ENCODE results near the gene FUT7. TPM values are rescaled to one million over a fixed set of nuclear protein-coding genes. Genes with fewer than 3 reads are reported as not detected.

FUT7 gene
- total and polyA plus RNA-seq, 8 donors: 0.12 to 0.19 (median 0.18) TPM; not detected in 5

DNA sequence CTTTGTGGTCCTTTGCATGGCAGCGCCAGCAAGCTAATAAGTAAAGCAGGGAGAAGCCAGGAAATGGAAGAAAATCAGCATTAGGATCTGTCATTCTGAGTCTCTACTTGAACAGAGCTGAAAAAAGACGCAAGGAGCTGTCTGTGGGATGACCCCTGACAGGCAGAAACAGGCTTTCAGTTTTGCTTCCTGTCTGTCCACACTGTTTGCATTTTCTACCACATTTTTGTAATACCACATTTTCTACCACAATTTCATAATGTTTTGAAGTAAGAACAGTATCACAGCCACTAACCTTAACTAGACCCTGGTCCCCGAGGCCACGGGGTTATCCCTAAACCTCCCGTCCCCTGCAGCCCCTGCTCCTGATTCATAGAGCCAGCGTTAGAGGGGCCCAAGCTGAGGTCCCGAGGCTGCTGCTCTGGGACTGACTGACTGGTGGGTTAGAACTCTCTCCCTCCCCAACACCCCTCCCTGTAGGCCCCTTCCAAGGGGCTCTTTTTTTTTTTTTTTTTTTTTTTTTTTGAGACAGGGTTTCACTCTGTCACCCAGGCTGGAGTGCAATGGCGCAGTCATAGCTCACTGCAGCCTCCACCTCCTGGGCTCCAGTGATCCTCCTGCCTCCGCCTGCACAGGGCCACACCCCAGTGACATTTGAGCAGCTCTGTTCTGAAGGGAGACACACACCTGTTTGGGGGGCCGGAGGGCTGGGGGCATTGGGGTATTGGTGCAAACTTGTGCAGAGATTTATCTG, 31.5 kb downstream of the FUT7 start:
- Histone ChIP-seq H3K36me3 (no peaks in the 10 kb centered on the region), H3K4me3 (no peak overlapping the region), H3K4me1 (no peaks in the 10 kb centered on the region), H3K9me3 (no peaks in the 10 kb centered on the region), H3K27me3 (no peaks in the 10 kb centered on the region), H3K27ac (no peak overlapping the region)
- TF ChIP-seq CTCF (IDR thresholded peaks at IDR 0.05): no peak
- intact Hi-C loops (cut with DNase I): no loop called here
- FAIRE-seq: no peak
- ATAC-seq: peak in 2 of 4 donors; percentile 27 to 47
- WGBS, 2 donors: 66 to 72% methylated on average over 10 of the region's 10 CpGs
- DNase-seq: no peak

DNA sequence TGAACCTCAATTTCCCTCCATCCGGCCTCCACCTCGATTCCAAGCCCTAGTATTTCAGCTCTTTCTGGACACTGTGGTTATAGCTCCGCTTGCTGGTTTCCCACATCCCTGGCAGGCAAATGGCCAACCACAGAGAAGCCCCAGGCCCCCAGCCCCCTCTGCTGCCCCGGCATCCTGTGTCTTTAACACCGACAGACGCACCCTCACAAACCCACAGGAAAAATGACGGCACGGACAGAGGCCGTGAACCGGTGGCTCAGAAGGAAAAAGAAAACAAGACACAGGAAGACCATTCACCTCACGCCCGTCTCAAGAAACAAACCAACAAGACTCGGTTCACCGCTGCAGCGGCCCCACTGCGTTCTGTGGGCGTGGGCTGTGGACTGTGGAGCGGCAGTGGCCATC, 34.1 kb downstream of the FUT7 start:
- DNase-seq (no peak), FAIRE-seq (no peak), ATAC-seq (no peak)
- Histone ChIP-seq H3K4me3 (no peak overlapping the region), H3K27me3 (no peaks in the 10 kb centered on the region), H3K36me3 (no peaks in the 10 kb centered on the region), H3K27ac (no peak overlapping the region), H3K4me1 (peaks cover 0 to 6% (median 6%) of the 10 kb centered on the region in 3 donors), H3K9me3 (no peaks in the 10 kb centered on the region)
- no peak for TF ChIP-seq CTCF (IDR thresholded peaks at IDR 0.05)
- intact Hi-C loops (cut with DNase I): no loop called here
- WGBS, 2 donors: 73 to 81% methylated on average over 18 of the region's 18 CpGs

- WGBS, 2 donors: 73 to 77% methylated on average over 9 to 10 of the region's 10 CpGs
- no peak for TF ChIP-seq CTCF (IDR thresholded peaks at IDR 0.05)
- Histone ChIP-seq H3K27ac (no peak overlapping the region), H3K4me3 (no peak overlapping the region), H3K36me3 (no peaks in the 10 kb centered on the region), H3K9me3 (no peaks in the 10 kb centered on the region), H3K27me3 (no peaks in the 10 kb centered on the region), H3K4me1 (peaks cover 0 to 7% (median 7%) of the 10 kb centered on the region in 3 donors)
- FAIRE-seq (no peak), DNase-seq (no peak), ATAC-seq (no peak)
- intact Hi-C loops (cut with DNase I): no loop called here
These were observed 34.5 kb downstream of the FUT7 start for GRCh38 chr9:136997371-136997770.

DNA sequence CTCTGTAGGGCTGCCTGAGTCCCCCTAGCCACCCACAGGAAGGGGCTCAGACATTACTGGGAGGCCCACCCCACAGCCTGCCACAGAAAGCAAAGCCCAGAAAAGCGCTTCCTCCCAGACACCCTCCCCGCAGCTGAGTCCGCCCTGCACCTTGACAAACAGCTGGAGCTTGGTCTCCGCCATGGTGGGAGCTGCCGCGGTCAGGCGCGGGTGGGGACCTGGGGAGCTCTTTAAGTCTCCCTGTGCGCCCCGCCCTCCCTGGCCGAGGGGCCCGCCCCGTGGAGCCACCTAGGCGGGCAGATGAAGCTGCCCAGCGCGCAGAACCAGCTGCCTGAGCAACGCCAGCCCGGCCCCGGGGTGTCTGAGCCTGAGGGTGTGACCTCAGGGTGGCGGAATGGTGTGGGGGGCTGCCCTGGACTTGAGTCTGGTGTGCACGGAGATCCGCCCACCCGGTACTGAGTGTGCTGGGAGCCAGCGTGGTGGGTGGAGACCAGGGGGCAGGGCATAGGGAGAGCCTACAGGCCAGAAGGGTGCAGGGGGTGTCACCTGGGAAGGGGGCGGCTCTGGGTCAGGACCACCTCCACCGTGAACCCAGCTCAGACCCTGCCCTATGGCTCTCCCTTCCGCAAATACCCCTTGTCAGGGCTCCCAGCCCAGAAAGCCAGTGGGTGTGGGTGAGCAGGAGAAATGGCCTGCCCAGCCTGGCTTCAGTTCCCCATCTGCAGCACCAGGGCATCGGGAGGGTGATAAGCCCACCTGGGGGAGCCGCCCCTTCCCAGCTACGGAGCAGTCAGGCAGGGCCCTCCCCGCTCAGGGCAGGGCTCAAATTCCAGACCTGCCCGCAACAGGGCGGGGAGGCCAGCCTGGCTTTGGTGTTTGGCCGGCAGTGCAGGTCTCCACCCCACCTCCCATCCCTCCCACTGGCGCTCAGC, 35.3 kb downstream of the FUT7 start, which contains the start of gene CLIC3:
CLIC3 (minus strand) TSS at position 208 of the 932 bp plus-strand sequence; CDS start at position 183, 25 bp downstream.
- Histone ChIP-seq H3K4me1 (peaks cover 0 to 7% (median 7%) of the 10 kb centered on the region in 3 donors), H3K4me3 (no peak within 1 kb of the TSS), H3K27ac (no peak within 1 kb of the TSS), H3K27me3 (no peaks in the 10 kb centered on the region), H3K9me3 (no peaks in the 10 kb centered on the region), H3K36me3 (no peaks in the 10 kb centered on the region)
- FAIRE-seq: no peak
- no peak for DNase-seq
- ATAC-seq: no peak
- 35 to 36% methylated on average over 34 to 35 of the region's 35 CpGs for WGBS, 2 donors
- intact Hi-C loops (cut with DNase I): no loop called here
- TF ChIP-seq CTCF (IDR thresholded peaks at IDR 0.05): no peak

Measured in pancreas (tissue), 10 donors.